OCI-LY7 (cell line): ENCODE data around the gene GLT8D2. TPM values are rescaled to one million over a fixed set of nuclear protein-coding genes. Genes with fewer than 3 reads are reported as not detected.

ENCODE experiments used
- BruUV-seq: library from RNA; stranded (reverse); fragments of 400-500 nt; replicated peaks from 2 replicates; lab custom pipeline; 2021; lab: Mats Ljungman, UMichigan
- CTCF ChIA-PET: fragments of 300-600 bp; sonication (Branson Sonifier 250); formaldehyde crosslinking; loops from one replicate; lab custom pipeline; 2022; ENCODE audit warnings: antibody characterized with exemption; ENCODE audit not compliant: unreplicated experiment; lab: Charles Lee
- POLR2A ChIA-PET: fragments of 300-600 bp; sonication (Branson Sonifier 250); formaldehyde crosslinking; loops from one replicate; lab custom pipeline; 2022; ENCODE audit warnings: antibody characterized with exemption; lab: Charles Lee
- DNase-seq: peaks from one replicate; pipeline ENCODE4 v3.0.0-alpha.2; 2015; ENCODE audit warnings: low spot score
- H2AFZ ChIP-seq: fragments of 200-600 bp; sonication (generic), shearing (Covaris generic); 2 replicates; pipeline ENCODE4 v1.6.1; 2014; ENCODE audit warnings: mild to moderate bottlenecking, antibody characterized with exemption, low read length, moderate library complexity
- H3K27ac ChIP-seq: fragments of 200-600 bp; sonication (generic); 2 replicates; pipeline ENCODE4 v1.5.1; 2014; ENCODE audit warnings: mixed run types, low read depth, mild to moderate bottlenecking, moderate library complexity, low read length, inconsistent platforms; ENCODE audit not compliant: poor library complexity, severe bottlenecking
- H3K36me3 ChIP-seq: fragments of 200-600 bp; sonication (generic); 2 replicates; pipeline ENCODE4 v1.6.1; 2014; ENCODE audit warnings: mild to moderate bottlenecking, antibody characterized with exemption, low read length, moderate library complexity, mixed read lengths; ENCODE audit not compliant: insufficient read depth
- H3K4me1 ChIP-seq: fragments of 200-600 bp; sonication (generic); 2 replicates; pipeline ENCODE4 v1.5.1; 2014; ENCODE audit warnings: mild to moderate bottlenecking, low read length; ENCODE audit not compliant: insufficient read depth, poor library complexity, severe bottlenecking
- H3K4me2 ChIP-seq: fragments of 200-600 bp; sonication (generic); 2 replicates; pipeline ENCODE4 v1.6.1; 2014; ENCODE audit warnings: mild to moderate bottlenecking, low read length
- H3K4me3 ChIP-seq: fragments of 200-600 bp; sonication (generic); 2 replicates; pipeline ENCODE4 v1.5.1; 2014; ENCODE audit warnings: mild to moderate bottlenecking, low read depth, low read length; ENCODE audit not compliant: poor library complexity, severe bottlenecking
- H3K79me2 ChIP-seq: fragments of 200-600 bp; sonication (generic); 2 replicates; pipeline ENCODE4 v1.6.1; 2016; ENCODE audit warnings: low read depth, mild to moderate bottlenecking, low read length, moderate library complexity, mixed read lengths; ENCODE audit not compliant: insufficient read depth
- H3K9me2 ChIP-seq: fragments of 200-600 bp; sonication (generic); 2 replicates; pipeline ENCODE4 v1.6.1; 2016; ENCODE audit warnings: mild to moderate bottlenecking, low read length, mixed read lengths; ENCODE audit not compliant: insufficient read depth
- H3K9me3 ChIP-seq: fragments of 200-600 bp; sonication (generic); 2 replicates; pipeline ENCODE4 v1.6.1; 2014; ENCODE audit warnings: mild to moderate bottlenecking, mixed run types, low read length, mixed read lengths
- H4K20me1 ChIP-seq: fragments of 200-600 bp; sonication (generic); 2 replicates; pipeline ENCODE4 v1.6.1; 2014; ENCODE audit warnings: mild to moderate bottlenecking, antibody characterized with exemption, low read length, moderate library complexity, mixed read lengths; ENCODE audit not compliant: insufficient read depth
- EZH2phosphoT487 ChIP-seq: fragments of 200-600 bp; sonication (generic); IDR thresholded peaks from 2 replicates; pipeline ENCODE4 v1.6.1; 2018; ENCODE audit warnings: low read depth, borderline replicate concordance, mild to moderate bottlenecking, mixed run types, antibody characterized with exemption, low read length, moderate library complexity, mixed read lengths
- intact Hi-C: fragments of 100-400 bp; cut with micrococcal nuclease; formaldehyde crosslinking; loops from one replicate; pipeline ENCODE4 v1.10.0; 2022; ENCODE audit not compliant: unreplicated experiment
- total RNA-seq, 2 experiments: library from RNA; depleted of rRNA in 1 of 2; stranded (reverse); fragments of >200 nt in 1 of 2; shearing (Covaris generic) in 1 of 2; gene quantifications; 2 replicates each; pipeline ENCODE4 v1.2.3, GENCODE V29; 2014 to 2022
- TF ChIP-seq, protein P1 (sequence below): fragments of 200-600 bp; sonication (generic); conservative IDR thresholded peaks from 2 replicates; pipeline ENCODE4 v1.5.1; 2014; ENCODE audit warnings: mild to moderate bottlenecking, antibody characterized with exemption, low read length, moderate library complexity, mixed read lengths

GLT8D2 gene
- total RNA-seq, 2 experiments from 2014 or later, result not detected

DNA sequence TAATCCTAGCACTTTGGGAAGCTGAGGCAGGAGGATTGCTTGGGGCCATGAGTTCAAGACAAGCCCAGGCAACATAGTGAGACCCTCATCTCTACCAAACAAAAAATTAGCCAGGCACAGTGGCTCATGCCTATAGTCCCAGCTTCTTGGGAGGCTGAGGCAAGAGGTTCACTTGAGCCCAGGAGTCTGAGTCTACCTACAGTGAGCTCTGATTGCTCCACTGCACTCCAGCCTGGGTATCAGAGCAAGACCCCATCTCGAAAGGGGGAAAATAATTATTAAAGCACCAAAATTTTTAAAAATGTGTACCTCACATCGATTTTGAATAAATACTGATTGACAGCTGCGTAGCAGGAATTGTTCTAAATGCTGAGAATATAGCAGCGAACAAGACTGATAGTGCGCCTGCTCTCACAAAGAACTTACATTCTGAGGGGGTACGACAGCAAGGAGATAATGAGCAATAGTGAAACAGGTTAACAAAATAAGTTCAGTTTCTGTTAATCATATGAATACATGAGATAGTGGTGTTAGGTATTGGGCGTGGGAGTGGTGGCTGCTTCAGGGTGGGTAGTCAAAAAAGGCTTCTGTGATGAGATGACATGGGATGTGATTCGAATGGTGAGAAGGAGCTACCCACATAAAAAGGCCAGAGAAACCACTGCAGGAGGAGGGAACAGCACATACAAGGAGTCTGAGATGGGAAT lies 33.9 kb upstream of the GLT8D2 start:
- POLR2A ChIA-PET, result interaction anchor here (0.8 kb wide), 1 partner anchor 17 kb away, joined by 3 read pairs; no protein-coding TSS in a partner anchor
- Histone ChIP-seq H3K9me2 (no peaks in the 10 kb centered on the region), H3K36me3 (peaks cover 77% of the 10 kb centered on the region), H3K27ac (no peak overlapping the region), H4K20me1 (no peaks in the 10 kb centered on the region), H3K4me3 (no peak overlapping the region), H3K79me2 (no peaks in the 10 kb centered on the region), H3K4me2 (no peak overlapping the region), H3K9me3 (no peaks in the 10 kb centered on the region), H3K4me1 (no peaks in the 10 kb centered on the region), H2AFZ (no peak overlapping the region)
- BruUV-seq, result no TSS peak
- TF ChIP-seq, protein P1, sequence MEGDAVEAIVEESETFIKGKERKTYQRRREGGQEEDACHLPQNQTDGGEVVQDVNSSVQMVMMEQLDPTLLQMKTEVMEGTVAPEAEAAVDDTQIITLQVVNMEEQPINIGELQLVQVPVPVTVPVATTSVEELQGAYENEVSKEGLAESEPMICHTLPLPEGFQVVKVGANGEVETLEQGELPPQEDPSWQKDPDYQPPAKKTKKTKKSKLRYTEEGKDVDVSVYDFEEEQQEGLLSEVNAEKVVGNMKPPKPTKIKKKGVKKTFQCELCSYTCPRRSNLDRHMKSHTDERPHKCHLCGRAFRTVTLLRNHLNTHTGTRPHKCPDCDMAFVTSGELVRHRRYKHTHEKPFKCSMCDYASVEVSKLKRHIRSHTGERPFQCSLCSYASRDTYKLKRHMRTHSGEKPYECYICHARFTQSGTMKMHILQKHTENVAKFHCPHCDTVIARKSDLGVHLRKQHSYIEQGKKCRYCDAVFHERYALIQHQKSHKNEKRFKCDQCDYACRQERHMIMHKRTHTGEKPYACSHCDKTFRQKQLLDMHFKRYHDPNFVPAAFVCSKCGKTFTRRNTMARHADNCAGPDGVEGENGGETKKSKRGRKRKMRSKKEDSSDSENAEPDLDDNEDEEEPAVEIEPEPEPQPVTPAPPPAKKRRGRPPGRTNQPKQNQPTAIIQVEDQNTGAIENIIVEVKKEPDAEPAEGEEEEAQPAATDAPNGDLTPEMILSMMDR, result no peak
- no peak for TF ChIP-seq EZH2phosphoT487
- intact Hi-C loops, result no loop called here
- CTCF ChIA-PET, result interaction anchor here (1.1 kb wide), 1 partner anchor 25 kb away, joined by 3 read pairs; no protein-coding TSS in a partner anchor
- no peak for DNase-seq

DNA sequence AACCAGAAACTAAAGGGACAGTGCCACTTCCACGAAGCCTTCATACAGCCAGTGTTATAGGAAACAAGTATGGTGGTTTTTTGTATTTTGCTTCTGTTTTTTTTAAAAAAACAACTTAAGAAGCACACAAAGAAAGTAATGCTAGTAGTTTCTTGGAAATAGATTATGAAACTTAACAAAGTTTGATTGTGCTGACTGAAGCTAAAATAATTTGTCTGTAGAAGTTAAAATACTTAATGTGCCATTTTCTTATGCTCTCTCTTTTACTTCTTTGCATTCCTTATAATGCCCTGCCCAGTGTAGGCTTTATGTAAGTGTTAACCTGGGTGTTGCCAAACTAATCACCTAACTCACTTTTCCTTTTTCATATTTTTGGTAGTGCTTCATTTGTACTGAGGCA lies 30.8 kb upstream of the GLT8D2 start:
- Histone ChIP-seq H3K4me1 (no peaks in the 10 kb centered on the region), H3K27ac (no peak overlapping the region), H3K79me2 (no peaks in the 10 kb centered on the region), H3K36me3 (peaks cover 65% of the 10 kb centered on the region), H3K4me3 (no peak overlapping the region), H2AFZ (no peak overlapping the region), H3K9me3 (no peaks in the 10 kb centered on the region), H4K20me1 (no peaks in the 10 kb centered on the region), H3K9me2 (no peaks in the 10 kb centered on the region), H3K4me2 (no peak overlapping the region)
- BruUV-seq, result no TSS peak
- POLR2A ChIA-PET, result no interaction called here
- no peak for DNase-seq
- CTCF ChIA-PET, result no interaction called here
- intact Hi-C loops, result no loop called here
- TF ChIP-seq, protein P1, result no peak
- TF ChIP-seq EZH2phosphoT487, result no peak

DNA sequence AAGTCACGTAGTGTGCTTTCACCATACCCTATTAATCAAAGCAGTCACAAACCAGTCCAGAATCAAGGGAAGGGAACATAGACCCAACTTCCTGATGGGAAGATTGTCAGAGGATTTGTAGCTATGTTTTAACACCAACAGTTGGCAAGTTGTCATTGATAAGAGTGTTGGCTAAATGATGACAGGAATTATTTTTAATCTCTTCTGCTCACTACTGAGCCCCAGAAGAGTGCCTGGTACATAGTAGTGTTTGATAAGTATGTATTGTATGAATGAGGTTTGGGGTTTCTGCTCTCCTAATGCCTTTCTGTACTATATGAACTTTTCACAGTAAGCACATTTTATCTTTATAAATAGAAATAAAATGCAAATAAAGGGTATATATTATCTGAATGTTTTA lies 29.0 kb upstream of the GLT8D2 start:
- no peak overlapping the region for H3K27ac ChIP-seq
- H3K79me2 ChIP-seq, result no peaks in the 10 kb centered on the region
- no peaks in the 10 kb centered on the region for H3K4me1 ChIP-seq
- intact Hi-C loops, result no loop called here
- peaks cover 49% of the 10 kb centered on the region for H3K36me3 ChIP-seq
- no peak overlapping the region for H3K4me2 ChIP-seq
- no peak for TF ChIP-seq EZH2phosphoT487
- TF ChIP-seq, protein P1, result no peak
- no peaks in the 10 kb centered on the region for H3K9me3 ChIP-seq
- H2AFZ ChIP-seq, result no peak overlapping the region
- CTCF ChIA-PET, result no interaction called here
- H3K9me2 ChIP-seq, result no peaks in the 10 kb centered on the region
- BruUV-seq, result no TSS peak
- POLR2A ChIA-PET, result no interaction called here
- no peak overlapping the region for H3K4me3 ChIP-seq
- no peak for DNase-seq
- no peaks in the 10 kb centered on the region for H4K20me1 ChIP-seq
